ENCODE measurements around the gene EHHADH.

The EHHADH gene

DNA sequence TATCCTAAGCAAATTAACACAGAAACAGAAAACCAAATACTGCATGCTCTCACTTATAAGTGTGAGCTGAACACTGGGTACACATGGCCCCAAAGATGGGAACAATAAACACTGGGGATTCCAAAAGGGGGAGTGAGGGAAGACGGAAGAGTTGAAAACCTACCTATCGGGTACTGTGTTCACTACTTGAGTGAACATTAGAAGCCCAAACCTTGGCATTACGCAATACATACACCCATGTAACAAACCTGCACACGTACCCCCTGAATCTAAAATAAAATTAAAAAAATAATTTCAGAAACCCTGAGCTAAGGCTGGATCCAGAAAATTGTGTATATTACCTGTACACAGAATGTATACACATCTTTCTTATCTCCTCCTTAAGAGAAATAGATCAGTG is 58.2 kb downstream of the EHHADH start:
- FAIRE-seq, result no peak

DNA sequence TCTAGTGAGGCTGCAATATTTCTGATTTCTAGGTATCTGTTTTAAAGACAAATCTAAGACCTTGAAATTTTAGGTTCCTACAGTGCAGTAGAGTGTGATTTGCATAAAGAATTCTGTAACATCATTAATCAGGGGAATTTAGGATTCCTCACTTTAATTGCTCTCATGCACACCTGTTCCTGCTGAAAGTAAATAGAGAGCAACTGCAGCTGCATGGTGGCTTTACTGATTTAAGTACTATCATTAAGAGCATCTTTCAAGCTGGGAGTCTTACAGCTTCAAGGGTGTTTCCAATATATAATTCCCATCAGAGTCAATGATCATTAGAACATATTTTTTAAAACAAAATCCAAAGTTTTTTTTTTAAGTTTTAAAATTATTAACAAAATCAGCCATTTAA is 65.0 kb downstream of the EHHADH start:
- FAIRE-seq, result no peak

DNA sequence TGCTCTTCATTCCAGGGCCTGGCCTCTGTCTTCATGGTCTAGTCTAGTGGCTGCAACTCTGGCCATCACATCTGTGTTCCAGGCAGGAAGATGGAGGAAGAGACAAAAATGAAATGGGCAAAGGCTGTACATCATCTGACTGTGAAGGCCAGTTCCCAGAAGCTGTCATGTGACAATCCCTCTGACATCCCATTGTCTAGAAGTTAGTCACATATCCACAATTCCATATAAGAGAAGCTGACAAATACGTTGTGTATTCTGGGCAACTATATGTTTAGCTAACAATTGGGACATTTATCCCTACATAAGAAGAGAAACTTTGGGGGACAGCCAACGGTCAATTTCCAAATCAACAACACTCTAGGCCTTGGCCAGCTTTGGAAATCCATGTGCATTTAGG is 66.5 kb downstream of the EHHADH start:
- no peak for FAIRE-seq

DNA sequence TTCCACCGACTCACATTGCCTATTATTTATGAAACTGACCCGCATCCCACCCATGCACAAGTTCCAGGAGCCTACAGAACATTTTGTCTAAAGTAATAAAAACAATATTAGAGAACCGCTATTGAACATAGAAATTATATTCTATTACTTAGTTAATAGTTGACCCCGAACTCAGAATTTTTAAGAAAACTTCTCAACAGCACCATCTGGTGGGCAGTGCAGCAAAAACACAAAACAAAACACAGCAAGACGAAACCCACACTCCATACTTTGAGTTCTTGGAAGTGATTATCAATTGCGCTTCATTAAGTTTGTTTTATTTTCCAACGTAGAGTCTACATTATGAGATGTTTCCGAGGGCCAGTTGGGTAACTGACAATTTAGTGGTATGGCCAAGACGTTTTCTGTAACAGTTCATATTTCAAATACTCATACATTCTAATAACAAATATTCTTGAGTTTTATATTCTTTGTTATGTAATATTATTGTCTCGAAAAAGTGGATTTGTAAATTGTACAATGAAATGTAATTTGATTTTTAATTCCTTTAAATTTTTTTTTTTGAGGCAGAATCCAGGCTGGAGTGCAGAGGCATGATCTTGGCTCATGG is 77.0 kb downstream of the EHHADH start:
- no peak for FAIRE-seq

DNA sequence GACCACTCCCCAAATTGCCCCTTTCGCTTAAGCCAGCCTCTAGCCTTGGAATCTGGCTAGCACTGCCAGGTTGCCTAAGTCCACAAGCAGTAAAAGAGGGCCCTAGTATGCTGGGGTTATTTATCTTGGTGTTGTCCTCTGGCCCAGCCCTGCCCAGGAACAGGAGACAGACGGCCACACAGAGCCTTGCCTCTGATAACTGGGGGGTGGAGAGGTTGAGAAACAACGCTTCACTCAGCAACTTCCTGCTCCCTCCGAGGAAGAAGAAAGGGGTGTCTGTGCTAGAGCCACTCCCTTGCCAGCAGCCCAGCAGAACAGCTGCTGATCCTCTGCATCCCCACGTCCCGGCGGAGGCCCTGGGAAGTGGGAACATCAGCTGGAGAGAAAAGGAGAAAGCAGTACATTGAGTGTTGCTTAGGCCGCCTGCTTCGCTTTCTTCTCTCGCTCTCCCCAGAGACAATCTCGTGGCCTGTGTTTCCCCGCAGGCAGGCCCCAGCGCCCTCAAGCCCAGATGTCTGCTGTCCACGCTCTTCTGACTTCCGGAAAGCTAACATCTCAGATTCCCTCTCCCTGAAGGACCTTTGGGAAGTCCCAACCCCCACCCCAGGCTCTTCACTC is 78.4 kb downstream of the EHHADH start:
- no peak for FAIRE-seq

DNA sequence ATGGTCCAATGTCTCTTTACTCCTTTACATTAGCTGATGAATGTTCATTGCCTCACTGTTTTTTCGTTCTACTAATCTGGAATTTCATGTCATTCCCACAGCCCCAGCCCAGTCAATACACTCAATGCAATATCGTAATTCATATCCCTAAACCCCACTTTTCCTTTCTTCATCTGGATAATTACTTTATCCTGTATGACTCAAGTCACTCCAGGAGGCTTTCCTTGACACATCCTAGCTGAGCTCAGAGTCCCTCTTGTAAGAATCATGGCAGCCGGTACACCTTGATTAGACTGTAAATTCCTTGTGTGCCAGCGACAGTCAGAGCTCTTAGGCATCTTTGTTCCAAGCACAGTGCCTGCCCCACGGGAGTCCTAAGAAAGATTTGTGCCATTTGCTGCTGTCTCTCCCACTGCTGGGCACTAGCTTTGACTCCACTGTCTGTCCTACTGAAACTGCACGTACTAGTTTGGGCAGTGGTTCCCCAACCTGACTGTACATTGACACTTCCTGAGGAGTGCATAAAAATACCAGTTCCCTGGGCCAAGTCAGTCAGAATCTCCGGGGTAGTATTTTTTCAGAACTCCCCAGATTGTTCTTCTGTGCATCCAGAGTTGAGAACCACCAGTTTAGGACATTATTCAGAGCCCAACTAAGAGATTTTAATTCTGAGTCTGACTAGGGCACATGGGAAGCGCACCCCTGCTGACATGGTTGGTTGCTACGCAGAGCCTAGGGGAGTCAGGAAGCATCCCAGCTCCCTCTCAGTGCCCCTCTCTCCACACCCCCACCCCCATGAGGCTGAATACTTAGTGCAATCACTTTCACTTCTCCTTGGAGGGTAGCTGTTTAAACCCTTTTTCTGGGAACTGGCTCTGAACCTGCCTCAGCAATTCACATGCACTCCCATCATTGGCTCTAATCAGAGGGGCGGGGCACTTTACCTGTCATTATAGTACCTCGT is 81.5 kb downstream of the EHHADH start:
- no peak for FAIRE-seq

DNA sequence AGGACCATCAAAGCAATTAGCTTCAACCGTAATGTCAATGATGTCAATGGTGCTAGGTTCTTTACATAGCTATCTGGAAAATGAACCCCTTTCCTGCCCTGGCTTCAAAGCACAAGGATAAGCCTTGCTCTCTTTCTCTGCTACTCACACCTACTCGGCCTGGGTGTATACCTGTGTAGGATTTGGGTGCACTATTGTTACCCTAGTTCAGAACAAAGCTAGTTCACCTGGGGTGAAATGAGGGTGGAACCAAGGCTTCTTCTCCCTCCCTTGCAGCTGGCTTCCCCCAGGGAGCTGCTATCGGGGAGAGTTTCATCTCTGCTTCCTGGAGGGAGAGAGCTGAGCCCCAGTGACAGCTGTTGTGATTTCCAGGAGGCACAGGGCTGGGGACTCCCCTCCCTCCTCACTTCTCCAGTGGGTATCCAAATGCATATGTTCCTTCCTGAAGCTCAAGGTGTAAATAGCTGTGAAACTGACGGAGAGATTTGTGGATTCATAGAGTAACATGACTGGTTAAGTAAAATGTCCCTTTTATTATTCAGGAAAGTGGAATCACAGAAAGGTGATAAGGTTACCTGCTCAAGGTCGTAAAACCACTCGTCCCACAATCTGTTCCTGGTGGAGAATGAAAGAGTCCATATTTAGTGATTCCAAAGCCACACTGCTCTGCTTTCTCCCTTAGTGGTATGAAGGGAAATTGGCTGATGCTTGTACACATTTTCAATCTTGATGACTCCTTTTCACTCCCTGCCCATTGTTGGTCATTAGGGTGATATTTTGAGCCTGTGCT is 89.2 kb downstream of the EHHADH start:
- no peak for FAIRE-seq

DNA sequence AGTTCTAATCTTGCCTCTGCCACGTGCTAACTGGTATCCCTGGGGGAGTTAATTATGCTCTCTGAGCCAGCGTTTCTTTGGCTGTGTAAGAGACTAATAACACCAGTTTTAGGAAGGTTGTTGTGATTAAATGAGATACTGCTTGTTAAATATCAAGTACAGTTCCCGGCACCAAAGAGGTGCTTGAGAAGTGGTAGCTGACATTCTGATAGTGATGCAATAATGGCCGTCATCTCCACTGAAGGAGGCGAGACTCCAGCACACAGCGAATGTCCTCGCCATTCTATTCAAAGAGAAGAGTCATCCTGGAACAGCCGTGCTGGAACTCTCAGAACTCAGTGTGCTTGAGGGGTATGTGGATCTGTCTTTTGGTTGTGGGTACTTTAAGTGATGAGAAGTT is 91.2 kb downstream of the EHHADH start:
- FAIRE-seq, result no peak

DNA sequence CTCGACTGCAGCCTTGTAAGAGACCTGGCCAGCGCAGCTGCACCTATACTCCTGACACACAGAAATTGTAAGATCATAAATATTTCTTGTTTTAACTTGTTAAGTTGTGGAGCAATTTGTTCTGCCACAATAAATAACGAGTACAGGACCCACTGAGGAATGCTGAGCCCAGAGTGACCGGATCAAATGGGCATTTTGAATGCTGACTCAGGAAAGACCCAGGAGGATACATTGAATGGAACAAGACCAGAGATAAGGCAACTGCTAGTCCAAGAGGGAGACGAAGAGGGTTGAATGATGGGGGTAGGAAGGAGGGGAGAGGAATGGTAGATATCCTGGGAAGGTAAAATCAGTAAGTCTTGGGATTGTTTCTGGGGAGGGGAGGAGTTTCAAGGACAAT is 92.1 kb downstream of the EHHADH start:
- no peak for FAIRE-seq

DNA sequence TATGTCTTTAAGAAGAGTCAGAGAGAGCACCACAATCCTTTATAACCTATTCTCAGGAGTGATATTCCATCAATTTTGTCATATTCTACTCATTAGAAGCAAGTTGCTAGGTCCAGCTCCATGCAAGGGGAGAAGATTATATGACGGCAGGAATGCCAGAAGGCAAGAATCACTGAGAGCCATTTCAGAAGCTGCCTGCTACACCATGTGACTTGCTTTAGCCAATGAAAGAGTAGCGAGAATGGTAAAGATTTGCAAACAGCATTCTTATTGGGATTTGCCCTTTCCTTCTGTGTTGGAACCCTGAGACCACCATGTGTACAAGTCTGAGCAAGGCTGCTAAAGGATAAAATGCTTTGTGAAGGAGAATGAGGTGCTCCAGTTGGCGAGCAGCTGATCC is 96.5 kb downstream of the EHHADH start:
- no peak for FAIRE-seq

DNA sequence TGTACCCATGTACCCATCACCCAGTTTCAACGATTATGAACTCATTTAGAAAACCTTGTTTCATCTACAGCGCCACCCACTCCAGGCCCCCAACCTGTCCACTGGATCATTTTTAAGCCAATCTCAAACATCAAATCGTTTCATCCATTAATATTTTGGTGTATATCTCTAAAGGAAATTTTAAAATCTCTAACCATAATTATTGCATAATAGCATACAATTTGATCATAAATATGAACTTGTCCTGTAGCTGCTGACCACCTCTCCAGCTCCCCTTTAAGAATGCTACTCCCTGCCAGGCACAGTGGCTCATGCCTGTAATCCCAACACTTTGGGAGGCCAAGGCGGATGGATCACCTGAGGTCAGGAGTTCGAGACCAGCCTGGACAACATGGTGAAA is 98.2 kb downstream of the EHHADH start:
- no peak for FAIRE-seq

DNA sequence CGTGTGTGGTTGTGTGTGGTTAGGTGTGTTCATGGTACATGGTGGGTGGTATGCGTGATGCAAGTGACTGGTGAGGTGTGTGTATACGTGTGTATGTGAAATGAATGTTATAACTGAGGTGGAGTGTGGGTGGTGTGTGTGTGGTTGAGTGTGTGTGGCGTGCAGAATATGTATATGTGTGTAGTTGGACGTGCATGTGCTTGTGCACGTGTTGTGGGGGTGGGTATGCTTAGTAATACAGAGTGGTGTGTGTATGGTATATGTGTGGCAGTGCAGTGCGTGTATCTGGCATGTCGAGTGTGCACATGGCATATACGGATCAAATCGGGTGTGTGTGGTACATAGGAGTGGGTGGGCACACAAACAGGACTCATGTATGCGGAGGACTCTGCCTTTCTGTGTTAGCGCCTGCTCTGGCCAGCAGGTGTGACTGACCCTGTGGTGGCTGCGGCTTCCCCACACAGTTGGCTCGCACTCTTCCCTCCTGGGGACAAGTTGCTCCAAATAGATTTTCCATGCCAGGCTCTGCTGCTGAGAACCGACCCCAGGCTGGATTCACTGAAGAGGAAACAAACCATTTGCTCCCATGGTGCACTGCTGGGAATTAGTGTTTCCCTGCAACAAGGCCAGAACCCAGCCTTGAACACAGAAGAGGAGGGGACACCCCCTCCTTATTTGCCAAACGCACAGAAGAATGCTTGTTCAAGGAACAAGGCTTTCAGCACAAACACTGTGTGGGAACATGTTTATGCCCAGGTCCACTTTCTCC is 99.8 kb downstream of the EHHADH start:
- FAIRE-seq, result no peak

DNA sequence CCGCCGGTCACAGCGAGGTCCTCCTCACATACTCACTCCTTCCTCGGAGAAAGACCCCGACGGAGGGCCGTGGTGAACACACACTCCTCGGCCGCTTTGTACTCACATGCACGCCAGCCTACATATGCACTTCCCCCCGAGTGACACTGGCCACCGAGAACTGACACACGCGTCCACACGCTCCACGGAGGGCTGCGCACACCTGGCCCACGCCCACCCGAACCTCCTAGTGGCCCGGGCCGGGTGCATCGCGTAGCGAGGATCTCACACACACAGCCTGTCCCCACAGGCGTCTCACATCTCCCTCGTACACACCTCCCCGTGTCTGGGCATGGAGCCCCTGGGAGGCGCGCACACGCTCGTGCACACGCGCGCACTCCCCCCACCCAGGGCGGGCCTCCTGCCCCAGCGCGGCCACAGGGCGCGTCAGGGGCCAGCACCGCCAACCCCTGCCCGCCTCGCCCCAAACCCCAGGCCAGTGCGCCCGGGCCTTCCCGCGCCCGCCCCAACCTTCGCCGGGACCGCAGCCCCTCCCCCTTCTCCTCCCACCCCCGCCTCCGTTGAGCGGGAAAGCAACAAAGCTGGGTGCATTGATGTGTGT is 100.6 kb downstream of the EHHADH start:
- FAIRE-seq, result no peak

DNA sequence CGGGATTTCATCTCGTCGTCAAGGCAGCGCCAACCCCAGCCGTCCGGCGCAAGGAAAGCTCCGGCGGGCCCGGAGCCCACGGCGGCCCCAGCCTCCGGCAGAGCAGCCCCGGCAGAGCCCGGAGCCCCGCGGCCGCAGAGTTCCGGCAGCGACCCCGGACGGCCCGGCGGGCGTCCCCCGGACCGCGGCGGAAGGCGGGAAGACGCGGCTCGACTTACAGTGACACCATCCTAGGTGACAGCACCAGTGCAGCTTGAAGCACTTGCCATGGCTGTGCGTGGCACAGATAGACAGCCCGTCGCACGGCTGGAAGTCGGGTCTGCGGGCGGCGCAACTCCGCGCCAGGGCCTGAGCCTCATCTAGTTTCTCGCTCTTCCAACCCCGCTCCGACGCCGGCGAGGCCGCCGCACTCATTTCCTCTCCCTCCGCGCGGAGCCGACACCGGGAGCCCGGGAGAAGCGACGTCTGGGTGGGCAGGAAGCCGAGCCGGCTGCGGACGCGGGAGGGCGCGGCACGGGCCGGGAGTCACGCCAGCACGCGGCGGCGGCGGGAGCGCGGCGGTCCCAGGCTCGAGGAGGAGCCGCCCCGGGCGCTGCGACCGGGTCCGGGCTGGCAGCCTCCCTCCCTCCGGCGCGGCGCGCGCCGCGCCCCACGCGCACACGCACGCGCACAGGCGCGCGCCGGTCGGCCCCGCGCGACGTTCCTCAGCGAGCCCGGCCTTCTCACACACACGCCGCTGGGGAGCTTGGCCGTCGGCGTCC is 101.3 kb downstream of the EHHADH start, which contains the start of gene C3orf70:
Gene C3orf70 (minus strand): TSS at position 651 of the 761 bp plus-strand sequence. CDS start 237 bp downstream, at position 414.
- FAIRE-seq, result no peak

DNA sequence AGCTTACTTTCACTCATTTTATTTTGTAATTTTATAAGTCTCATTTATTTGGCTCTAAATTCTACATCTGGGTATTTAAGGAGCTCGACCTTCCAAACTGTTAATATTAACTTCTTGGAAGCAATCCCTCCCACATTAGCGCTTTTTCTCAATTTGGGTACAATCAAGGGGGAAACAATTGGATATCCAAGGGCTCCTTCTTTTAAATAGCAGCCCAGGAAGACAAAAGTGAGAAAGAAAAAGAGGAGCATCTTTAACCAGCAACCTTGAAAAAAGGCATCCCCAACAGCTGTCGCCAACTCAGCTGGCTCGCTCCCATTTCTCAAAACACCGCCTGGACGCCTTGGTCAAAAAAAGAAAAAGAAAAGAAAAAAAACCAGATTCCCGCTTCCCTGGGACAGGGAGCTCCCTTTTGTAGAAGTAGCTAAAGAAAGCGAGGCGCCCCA is 101.9 kb downstream of the EHHADH start:
- no peak for FAIRE-seq

DNA sequence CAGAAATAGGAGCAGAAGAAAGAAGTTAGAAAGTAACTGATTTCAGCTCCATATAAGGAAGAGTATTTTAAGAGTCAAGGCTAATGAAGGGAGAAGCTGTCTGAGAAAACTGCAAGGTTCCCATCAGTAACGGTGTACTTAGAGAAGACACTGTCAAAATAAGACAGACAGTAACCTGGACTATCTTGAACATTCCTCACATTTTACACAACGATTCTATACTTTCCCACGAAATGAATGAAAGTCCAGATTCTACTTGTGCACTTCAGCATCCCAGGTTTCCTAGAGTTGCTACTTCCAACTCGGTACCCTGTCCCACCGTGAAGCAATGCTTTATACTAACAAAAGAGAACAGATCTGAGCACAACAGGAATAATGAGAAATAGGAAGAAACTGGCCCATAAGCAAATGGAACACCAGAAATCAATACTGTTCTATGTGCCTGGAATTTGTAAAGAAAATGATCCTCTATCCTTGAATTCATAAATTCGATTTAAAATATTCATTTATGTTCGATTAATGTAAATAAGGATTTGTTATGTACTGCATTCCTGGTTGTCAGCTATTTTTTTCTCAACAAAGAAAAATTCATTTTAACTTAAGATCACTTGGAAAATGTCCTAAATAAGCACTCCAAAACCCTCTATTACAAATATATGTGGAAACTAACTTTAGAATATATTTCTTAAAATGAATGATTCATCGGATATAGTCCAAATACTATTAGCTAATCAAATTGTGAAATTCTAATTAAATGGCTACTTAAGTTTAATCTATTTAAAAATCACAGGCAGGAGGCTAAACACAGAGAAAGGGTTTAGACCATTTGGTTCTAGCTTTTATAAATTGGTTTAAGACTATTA is 102.5 kb downstream of the EHHADH start:
- FAIRE-seq, result no peak

DNA sequence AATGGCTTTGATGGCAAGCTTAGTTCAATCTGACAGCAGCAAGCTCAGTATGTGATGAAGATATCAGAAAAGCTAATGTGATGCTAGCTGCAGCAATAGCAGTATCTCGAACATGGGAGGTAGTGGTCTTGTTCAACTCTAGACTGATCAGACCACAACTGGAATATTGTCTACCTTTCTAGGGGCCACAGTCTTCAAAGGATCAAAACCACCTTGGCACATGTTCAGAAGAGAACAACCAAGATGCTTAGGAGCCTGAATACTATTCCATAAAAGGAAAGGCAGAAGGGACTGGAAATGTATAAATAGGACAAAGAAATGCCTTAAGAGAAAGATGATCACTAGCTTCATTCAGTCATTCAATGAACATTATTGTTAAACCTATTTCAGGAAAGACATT is 103.3 kb downstream of the EHHADH start:
- FAIRE-seq, result no peak

DNA sequence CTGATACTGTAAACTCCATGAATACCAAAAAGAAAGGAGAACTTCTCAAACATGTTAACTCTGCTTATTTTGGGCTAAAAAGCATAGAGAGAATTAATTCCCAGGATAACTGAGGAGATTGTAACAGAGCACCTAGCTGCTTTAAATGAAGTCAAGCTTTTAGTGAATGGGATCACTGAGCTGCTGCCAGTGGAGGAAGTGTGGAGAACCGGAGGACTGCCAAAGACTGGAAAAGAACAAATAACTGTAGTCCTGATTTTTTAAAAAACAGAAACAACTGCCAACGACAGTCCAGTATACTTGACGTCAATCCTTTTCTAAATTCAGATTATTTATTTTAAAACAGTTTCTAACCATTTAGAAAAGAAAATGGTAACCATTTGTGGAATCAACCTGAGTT is 104.3 kb downstream of the EHHADH start:
- FAIRE-seq, result no peak

DNA sequence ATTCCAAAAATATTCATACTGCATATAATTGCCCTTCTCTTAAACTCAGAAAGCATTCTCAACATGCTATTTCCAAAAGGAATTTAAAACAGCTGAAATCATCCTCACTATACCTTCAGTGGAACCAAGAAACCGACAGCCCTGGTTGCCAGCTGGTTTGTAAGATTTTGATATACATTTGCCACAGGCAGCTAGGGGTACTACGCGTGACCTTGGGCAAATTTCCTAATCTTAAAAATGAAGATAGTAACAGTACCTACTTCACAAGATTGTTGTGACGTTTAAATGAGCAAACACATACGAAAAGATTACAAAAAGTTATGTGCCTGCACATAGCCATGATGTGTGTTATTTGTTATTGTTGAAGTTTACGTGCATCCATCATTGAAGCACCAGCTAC is 108.3 kb downstream of the EHHADH start:
- no peak for FAIRE-seq

DNA sequence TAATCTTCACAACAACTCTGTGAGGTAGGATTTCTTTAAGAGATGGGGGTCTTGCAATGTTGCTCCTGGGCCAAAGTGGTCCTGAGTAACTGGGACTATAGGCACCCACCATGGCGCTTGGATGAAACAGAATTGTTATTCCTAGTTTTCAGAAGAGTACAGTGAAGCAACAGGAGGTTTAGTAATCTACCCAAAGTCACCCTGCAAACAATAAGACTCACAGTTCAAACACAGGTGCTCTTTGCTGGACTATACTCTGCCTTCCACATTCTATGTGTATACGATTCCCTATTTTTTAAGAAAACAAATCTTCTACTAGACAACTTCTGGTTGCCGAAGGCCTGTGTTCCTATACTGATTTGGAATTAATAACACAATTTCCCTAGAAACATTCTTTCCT is 109.1 kb downstream of the EHHADH start:
- FAIRE-seq, result no peak
